Common myeloid progenitor, CD34-positive (primary cell): ENCODE results near the gene CACUL1.

Experiments used
- CTCF ChIA-PET: fragments of 350-600 bp; sonication (Branson Sonifier 250); formaldehyde crosslinking; loops from one replicate; lab custom pipeline; 2021; ENCODE audit warnings: antibody characterized with exemption; lab: Charles Lee
- POLR2A ChIA-PET: fragments of 350-600 bp; sonication (Branson Sonifier 250); formaldehyde crosslinking; loops from one replicate; lab custom pipeline; 2021; ENCODE audit warnings: antibody characterized with exemption; lab: Charles Lee
- DNase-seq, 3 donors: peaks; one replicate each; pipeline versions ENCODE4 v3.0.0 to v3.0.0-alpha.2; 2013
- H3K27ac ChIP-seq, 2 experiments: 1 replicate in 1 of 2; 2 replicates in 1 of 2; pipeline ENCODE4 v1.7.0; 2013; ENCODE audit warnings: inconsistent platforms in 2 of 2, low read length in 2 of 2, mild to moderate bottlenecking in 2 of 2, low read depth in 1 of 2, moderate library complexity in 1 of 2; ENCODE audit not compliant: severe bottlenecking in 2 of 2, insufficient read depth in 1 of 2, poor library complexity in 1 of 2
- H3K27me3 ChIP-seq, 5 experiments: replicated peaks in 2 of 5; 1 replicate in 3 of 5; 2 replicates in 2 of 5; pipeline versions ENCODE4 v1.6.1 to v1.7.0; 2013; ENCODE audit warnings: low read length in 4 of 5, mild to moderate bottlenecking in 2 of 5, moderate library complexity in 2 of 5, inconsistent platforms in 1 of 5; ENCODE audit not compliant: insufficient read depth in 5 of 5, control insufficient read depth in 4 of 5
- H3K36me3 ChIP-seq, 4 experiments: 1 replicate in 2 of 4; 2 replicates in 2 of 4; pipeline versions ENCODE4 v1.6.1 to v1.7.0; 2013; ENCODE audit warnings: low read length in 3 of 4, control low read depth in 1 of 4, mild to moderate bottlenecking in 1 of 4; ENCODE audit not compliant: control insufficient read depth in 4 of 4, insufficient read depth in 4 of 4
- H3K4me1 ChIP-seq, 4 experiments: 1 replicate in 3 of 4; 2 replicates in 1 of 4; pipeline versions ENCODE4 v1.6.1 to v1.7.1; 2013; ENCODE audit warnings: low read length in 3 of 4, mild to moderate bottlenecking in 3 of 4, control low read depth in 1 of 4, inconsistent platforms in 1 of 4, moderate library complexity in 1 of 4; ENCODE audit not compliant: control insufficient read depth in 4 of 4, insufficient read depth in 4 of 4; ENCODE audit errors: control extremely low read depth in 1 of 4
- H3K4me3 ChIP-seq, 7 experiments: 1 replicate in 4 of 7; 2 replicates in 3 of 7; pipeline versions ENCODE4 v1.5.1 to v1.7.0; 2013; ENCODE audit warnings: mild to moderate bottlenecking in 7 of 7, low read length in 6 of 7, moderate library complexity in 6 of 7, inconsistent platforms in 2 of 7, low read depth in 2 of 7, control low read depth in 1 of 7; ENCODE audit not compliant: insufficient read depth in 4 of 7, control insufficient read depth in 1 of 7; ENCODE audit errors: extremely low read depth in 1 of 7
- H3K9me3 ChIP-seq, 5 experiments: 1 replicate in 4 of 5; 2 replicates in 1 of 5; pipeline versions ENCODE4 v1.6.1 to v1.7.1; 2013; ENCODE audit warnings: low read length in 4 of 5, mild to moderate bottlenecking in 2 of 5, inconsistent platforms in 1 of 5, low read depth in 1 of 5, moderate library complexity in 1 of 5; ENCODE audit not compliant: control insufficient read depth in 4 of 5, insufficient read depth in 2 of 5; ENCODE audit errors: control extremely low read depth in 1 of 5
- WGBS: methylation state at CpG from one replicate; pipeline ENCODE4 v1.1.5; 2013; ENCODE audit not compliant: insufficient coverage; 5-methylcytosine and 5-hydroxymethylcytosine counted together

CACUL1 gene

DNA sequence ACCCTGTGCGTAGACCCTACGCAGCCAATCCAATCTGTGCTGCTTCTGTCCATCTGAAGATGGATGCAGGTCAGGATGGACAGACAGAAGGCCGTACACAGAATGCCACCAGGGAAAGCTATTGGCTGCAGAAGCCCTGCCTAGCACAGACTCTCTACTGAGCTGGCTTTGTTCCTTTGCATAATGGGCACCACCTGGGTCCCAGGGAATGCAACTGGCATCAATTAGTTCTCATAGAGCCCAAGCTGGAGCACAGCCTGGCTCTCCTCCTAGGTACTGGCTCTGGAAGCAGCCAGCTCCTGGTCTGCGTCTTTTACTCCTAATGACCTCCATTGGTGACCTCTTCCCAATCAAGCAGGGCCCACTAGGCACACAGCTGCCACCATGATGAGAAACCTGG, 26.8 kb upstream of the CACUL1 start:
- POLR2A ChIA-PET, result no interaction called here
- H3K4me1 ChIP-seq, result no peaks in the 10 kb centered on the region
- no peak overlapping the region for H3K4me3 ChIP-seq
- no peaks in the 10 kb centered on the region for H3K27me3 ChIP-seq
- H3K36me3 ChIP-seq, result no peaks in the 10 kb centered on the region
- DNase-seq, result no peak
- no peak overlapping the region for H3K27ac ChIP-seq
- CTCF ChIA-PET, result no interaction called here
- WGBS, result 94% methylated on average over 4 of the region's 4 CpGs
- peaks cover 0 to 12% (median 7%) of the 10 kb centered on the region in 5 experiments for H3K9me3 ChIP-seq

DNA sequence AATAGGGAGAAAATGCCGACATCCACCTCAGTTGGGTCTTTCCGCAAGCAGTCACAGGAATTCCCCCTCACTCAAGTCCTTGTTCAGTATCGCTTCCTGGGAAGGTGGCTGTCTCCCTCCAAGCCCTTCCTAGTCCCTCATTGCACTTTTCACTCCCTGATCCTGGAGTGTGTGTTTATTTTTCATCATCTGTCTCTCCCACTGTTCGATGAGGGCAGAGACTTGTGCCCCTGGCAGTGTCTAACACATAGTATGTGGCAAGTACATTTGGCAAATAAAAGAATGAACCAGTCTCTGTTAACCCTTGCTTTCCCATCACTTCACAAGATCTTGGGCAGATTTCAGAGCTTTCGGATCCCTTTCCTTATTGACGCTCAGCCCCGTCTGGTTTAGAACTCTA, 24.0 kb upstream of the CACUL1 start:
- no peak for DNase-seq
- H3K4me3 ChIP-seq, result no peak overlapping the region
- no peaks in the 10 kb centered on the region for H3K36me3 ChIP-seq
- no peaks in the 10 kb centered on the region for H3K27me3 ChIP-seq
- H3K4me1 ChIP-seq, result no peaks in the 10 kb centered on the region
- no peak overlapping the region for H3K27ac ChIP-seq
- CTCF ChIA-PET, result no interaction called here
- POLR2A ChIA-PET, result interaction anchor here (0.6 kb wide), 1 partner anchor 19 kb away, joined by 3 read pairs; no protein-coding TSS in a partner anchor
- 100% methylated on average over 6 of the region's 7 CpGs for WGBS
- H3K9me3 ChIP-seq, result peaks cover 0 to 16% (median 7%) of the 10 kb centered on the region in 5 experiments

- CTCF ChIA-PET, result interaction anchor here (0.7 kb wide), 1 partner anchor 265 kb away, joined by 3 read pairs; no protein-coding TSS in a partner anchor
- H3K4me1 ChIP-seq, result no peaks in the 10 kb centered on the region
- POLR2A ChIA-PET, result no interaction called here
- no peak overlapping the region for H3K4me3 ChIP-seq
- WGBS, result 62% methylated on average over 3 of the region's 5 CpGs
- no peaks in the 10 kb centered on the region for H3K36me3 ChIP-seq
- H3K27me3 ChIP-seq, result no peaks in the 10 kb centered on the region
- peaks cover 0 to 16% (median 7%) of the 10 kb centered on the region in 5 experiments for H3K9me3 ChIP-seq
- H3K27ac ChIP-seq, result no peak overlapping the region
- DNase-seq, result no peak
Observed at GRCh38 chr10:118776960-118777359, 22.2 kb upstream of the CACUL1 start.

DNA sequence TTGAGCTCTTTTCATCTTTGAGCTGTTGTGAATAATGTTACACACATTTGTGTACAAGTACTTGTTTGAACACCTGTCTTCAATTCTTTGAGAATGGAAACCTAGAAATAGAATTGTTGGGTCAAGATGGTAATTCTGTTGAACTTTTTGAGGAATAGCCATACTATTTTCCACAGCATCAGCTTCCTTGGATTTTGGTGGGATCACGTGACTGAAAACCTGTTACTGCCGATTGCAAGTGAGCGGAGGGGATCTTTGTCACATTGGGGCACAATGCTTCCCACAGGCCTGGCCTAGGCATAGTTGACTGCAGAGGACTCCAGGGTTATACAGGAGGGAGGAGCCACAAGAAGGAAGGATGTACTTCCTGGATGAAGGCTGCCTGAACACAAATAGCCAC, 21.3 kb upstream of the CACUL1 start:
- CTCF ChIA-PET, result no interaction called here

GRCh38 chr10:118775478-118775877, 20.7 kb upstream of the CACUL1 start:
- Histone ChIP-seq H3K27ac (no peak overlapping the region), H3K4me1 (no peaks in the 10 kb centered on the region), H3K27me3 (no peaks in the 10 kb centered on the region), H3K9me3 (peaks cover 0 to 16% (median 7%) of the 10 kb centered on the region in 5 experiments), H3K4me3 (no peak overlapping the region), H3K36me3 (no peaks in the 10 kb centered on the region)
- POLR2A ChIA-PET, result no interaction called here
- no peak for DNase-seq
- WGBS, result 88% methylated on average over 3 of the region's 7 CpGs
- CTCF ChIA-PET, result no interaction called here

More for the DNA sequence above, 21.3 kb upstream of the CACUL1 start:
- H3K36me3 ChIP-seq, result no peaks in the 10 kb centered on the region
- no peak for DNase-seq
- H3K4me1 ChIP-seq, result no peaks in the 10 kb centered on the region
- WGBS, result 95% methylated on average over 3 of the region's 3 CpGs
- H3K4me3 ChIP-seq, result no peak overlapping the region
- H3K9me3 ChIP-seq, result peaks cover 0 to 16% (median 7%) of the 10 kb centered on the region in 5 experiments
- POLR2A ChIA-PET, result no interaction called here
- no peaks in the 10 kb centered on the region for H3K27me3 ChIP-seq
- no peak overlapping the region for H3K27ac ChIP-seq

- no peaks in the 10 kb centered on the region for H3K36me3 ChIP-seq
- ChIA-PET CTCF (interaction anchor here (2.0 kb wide), 1 partner anchor 204 kb away, joined by 5 read pairs; no protein-coding TSS in a partner anchor), POLR2A (no interaction called here)
- no peaks in the 10 kb centered on the region for H3K27me3 ChIP-seq
- 100% methylated on average over 3 of the region's 4 CpGs for WGBS
- H3K27ac ChIP-seq, result no peak overlapping the region
- H3K4me3 ChIP-seq, result no peak overlapping the region
- peaks cover 1 to 23% (median 11%) of the 10 kb centered on the region in 5 experiments for H3K9me3 ChIP-seq
- no peak for DNase-seq
- H3K4me1 ChIP-seq, result peaks cover 0 to 3% (median 0%) of the 10 kb centered on the region in 4 experiments
Observed at GRCh38 chr10:118773041-118773440, 18.3 kb upstream of the CACUL1 start.

DNA sequence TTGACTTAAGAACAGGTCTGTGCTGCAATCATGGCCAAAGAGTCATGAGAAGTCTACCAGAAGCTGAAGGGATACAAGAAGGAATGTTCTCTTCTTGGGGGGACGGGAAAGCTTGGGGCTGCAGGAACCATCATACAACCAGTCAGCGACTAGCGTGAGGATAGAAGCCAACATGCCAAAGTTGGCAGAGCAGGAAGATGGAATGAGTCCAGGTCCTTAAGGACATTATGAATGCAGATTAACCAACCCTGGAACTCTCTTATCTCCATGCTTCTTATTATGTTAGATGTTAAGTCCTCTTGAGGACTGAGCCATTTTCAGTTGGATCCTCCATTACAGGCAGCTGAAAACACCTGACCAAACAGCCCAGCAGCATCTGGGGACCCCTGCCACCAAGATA, 17.2 kb upstream of the CACUL1 start:
- no peak for DNase-seq
- no peak overlapping the region for H3K27ac ChIP-seq
- peaks cover 1 to 18% (median 6%) of the 10 kb centered on the region in 5 experiments for H3K9me3 ChIP-seq
- peaks cover 0 to 3% (median 0%) of the 10 kb centered on the region in 4 experiments for H3K4me1 ChIP-seq
- H3K27me3 ChIP-seq, result no peaks in the 10 kb centered on the region
- WGBS, result 97% methylated on average over 3 of the region's 3 CpGs
- ChIA-PET POLR2A (no interaction called here), CTCF (interaction anchor here (1.2 to 2.0 kb wide), 2 partner anchors 27 to 203 kb away, joined by 4 to 5 read pairs; no protein-coding TSS in a partner anchor)
- no peaks in the 10 kb centered on the region for H3K36me3 ChIP-seq
- no peak overlapping the region for H3K4me3 ChIP-seq
